ENCODE measurements around the gene NLRX1.
A peak's percentile ranks its signal among the peaks of the same experiment; 100 is the strongest.

The NLRX1 gene

DNA sequence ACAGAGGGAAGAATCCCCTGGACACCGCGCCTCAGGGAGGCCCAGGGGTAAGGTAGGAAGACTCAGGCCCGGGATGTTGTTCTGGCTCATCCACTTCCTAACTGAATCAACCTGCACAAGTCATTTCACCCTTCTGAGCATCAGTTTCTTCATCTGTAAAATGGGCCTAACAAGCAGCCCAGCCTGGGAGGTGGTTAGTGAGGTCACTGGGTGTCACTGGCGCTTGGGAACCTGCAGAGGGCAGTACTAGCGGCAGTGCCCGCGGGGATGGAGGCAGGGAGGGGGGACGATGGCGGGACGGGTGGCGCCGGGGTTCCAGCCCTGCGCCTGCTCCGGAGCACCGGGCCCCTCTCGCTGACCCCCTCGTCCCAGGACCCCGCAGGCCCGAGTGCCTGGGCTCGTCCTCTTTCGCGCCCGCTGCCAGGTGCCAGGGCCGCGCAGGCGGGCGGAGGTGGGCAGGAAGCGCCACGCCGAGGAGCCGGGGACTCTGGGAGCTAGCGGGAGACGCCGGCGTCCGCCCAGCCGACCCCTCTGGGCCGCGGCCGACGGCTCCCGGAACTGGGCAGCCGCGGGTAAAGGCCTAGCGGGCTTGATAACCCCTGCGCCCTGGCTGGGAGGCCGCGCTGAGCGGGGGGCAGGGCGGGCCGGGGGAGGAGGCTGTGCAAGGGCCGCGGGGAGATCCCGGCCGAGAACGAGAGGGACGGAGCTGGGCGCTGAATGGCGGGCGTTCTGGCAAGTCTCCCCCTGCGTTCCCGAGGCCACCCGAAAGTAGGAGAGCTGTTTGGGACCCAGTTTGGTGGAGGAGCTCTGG, at the start of gene NLRX1:
NLRX1 (plus strand) TSS at position 255 of the 811 bp plus-strand sequence. CDS start 2,679 bp downstream, outside the sequence.
- peak; percentile 59 for DNase-seq (ENCODE audit: low read depth)
- H3K4me3 ChIP-seq (ENCODE audit: control insufficient read depth, low read depth, low read length), result peak within 1 kb of the TSS; percentile 66
- TF ChIP-seq CTCF (IDR thresholded peaks at IDR 0.05; ENCODE audit: control insufficient read depth, insufficient read depth, low read depth, low read length, missing control alignments), result peak; percentile 90

- no peak for DNase-seq (ENCODE audit: low read depth)
- no peak for TF ChIP-seq CTCF (IDR thresholded peaks at IDR 0.05; ENCODE audit: control insufficient read depth, insufficient read depth, low read depth, low read length, missing control alignments)
- H3K4me3 ChIP-seq (ENCODE audit: control insufficient read depth, low read depth, low read length), result no peak overlapping the region
Measured at GRCh38 chr11:119118946-119119345, 49.6 kb upstream of the NLRX1 start.

DNA sequence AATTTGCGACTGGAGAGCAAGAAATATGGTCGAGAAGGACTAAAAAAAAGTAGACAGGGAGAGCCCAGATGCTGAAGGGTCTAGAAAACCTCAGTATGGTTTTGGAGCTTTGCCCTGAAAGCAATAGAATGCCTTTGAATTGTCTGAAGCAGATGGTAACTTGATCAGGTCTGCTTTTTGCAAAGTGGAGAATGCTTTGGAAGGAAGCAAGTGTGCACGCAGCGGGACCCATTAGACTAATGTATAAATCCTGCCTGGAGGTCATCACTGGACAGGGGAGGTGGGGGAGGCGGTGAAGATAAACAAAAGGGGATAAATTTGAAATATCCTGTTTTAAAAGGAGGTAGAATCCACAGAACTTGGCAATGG, 47.9 kb upstream of the NLRX1 start:
- no peak for DNase-seq (ENCODE audit: low read depth)
- no peak for TF ChIP-seq CTCF (IDR thresholded peaks at IDR 0.05; ENCODE audit: control insufficient read depth, insufficient read depth, low read depth, low read length, missing control alignments)

GRCh38 chr11:119121008-119121810, 47.3 kb upstream of the NLRX1 start, which contains the start of gene HINFP:
Gene HINFP, plus strand, starts transcription at chr11:119121580. Its CDS starts 5,365 bp downstream, at chr11:119126945.
- H3K4me3 ChIP-seq (ENCODE audit: control insufficient read depth, low read depth, low read length), result peak within 1 kb of the TSS; percentile 96
- peak; percentile 92 for DNase-seq (ENCODE audit: low read depth)
- no peak for TF ChIP-seq CTCF (IDR thresholded peaks at IDR 0.05; ENCODE audit: control insufficient read depth, insufficient read depth, low read depth, low read length, missing control alignments)

More for the DNA sequence above, 47.9 kb upstream of the NLRX1 start:
- H3K4me3 ChIP-seq (ENCODE audit: control insufficient read depth, low read depth, low read length), result peak overlapping the region; percentile 96

- no peak for DNase-seq (ENCODE audit: low read depth)
- TF ChIP-seq CTCF (IDR thresholded peaks at IDR 0.05; ENCODE audit: control insufficient read depth, insufficient read depth, low read depth, low read length, missing control alignments), result no peak
- H3K4me3 ChIP-seq (ENCODE audit: control insufficient read depth, low read depth, low read length), result peak overlapping the region; percentile 96
Measured at GRCh38 chr11:119121811-119122124, 46.8 kb upstream of the NLRX1 start.

DNA sequence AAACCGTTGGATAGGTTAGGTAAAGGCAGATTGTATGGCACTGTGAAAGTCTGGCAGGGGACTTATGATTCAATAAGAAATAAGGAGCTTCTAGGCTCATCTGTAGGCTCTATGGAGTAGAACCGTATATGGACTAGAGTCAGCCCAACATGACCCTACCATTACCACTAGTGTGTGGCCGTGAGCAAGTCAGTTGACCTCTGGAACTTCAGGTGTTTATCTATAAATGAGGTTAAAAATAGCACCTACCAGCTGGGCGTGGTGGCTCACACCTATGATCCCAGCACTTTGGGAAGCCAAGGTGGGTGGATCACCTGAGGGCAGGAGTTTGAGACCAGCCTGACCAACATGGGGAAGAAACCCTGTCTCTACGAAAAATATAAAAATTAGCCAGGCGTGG, 42.7 kb upstream of the NLRX1 start:
- no peak for TF ChIP-seq CTCF (IDR thresholded peaks at IDR 0.05; ENCODE audit: control insufficient read depth, insufficient read depth, low read depth, low read length, missing control alignments)
- DNase-seq (ENCODE audit: low read depth), result no peak
- no peak overlapping the region for H3K4me3 ChIP-seq (ENCODE audit: control insufficient read depth, low read depth, low read length)
